Esophagus muscularis mucosa (tissue), 2 donors: ENCODE measurements around the gene LRRN2.

Source experiments
- POLR2A ChIP-seq: fragments of 450-650 bp; IDR thresholded peaks from one replicate; pipeline ENCODE4 v1.6.1; 2017; ENCODE audit warnings: antibody characterized with exemption, moderate library complexity, mild to moderate bottlenecking, low read depth
- POLR2AphosphoS5 ChIP-seq, 2 donors: sonication (generic); formaldehyde crosslinking; IDR thresholded peaks; one replicate each; pipeline ENCODE4 v1.6.1; 2017; ENCODE audit warnings: antibody characterized with exemption in 2 of 2

- TF ChIP-seq POLR2AphosphoS5 (IDR thresholded peaks at IDR 0.05) (no peak), POLR2A (no peak)
Measured at GRCh38 chr1:204684571-204685235, 835 bp downstream of the LRRN2 start.
